WERI-Rb-1 (cell line): Measurements from ENCODE around the gene CFAP92.

Experiments used
- DNase-seq: peaks from one replicate; pipeline ENCODE4 v3.0.0-alpha.2; 2020
- H3K27ac ChIP-seq: fragments of 250-450 bp; sonication (Bioruptor Pico); 2 replicates; pipeline ENCODE4 v1.5.1; 2020; ENCODE audit warnings: mild to moderate bottlenecking, moderate library complexity
- H3K27me3 ChIP-seq: fragments of 250-450 bp; sonication (Bioruptor Pico); 2 replicates; pipeline ENCODE4 v1.5.1; 2021; ENCODE audit warnings: mild to moderate bottlenecking, low read depth, moderate library complexity; ENCODE audit not compliant: insufficient read depth, severe bottlenecking
- H3K36me3 ChIP-seq: fragments of 250-450 bp; sonication (Bioruptor Pico); 2 replicates; pipeline ENCODE4 v1.5.1; 2020; ENCODE audit warnings: mild to moderate bottlenecking, moderate library complexity
- H3K4me3 ChIP-seq: 2 replicates; pipeline ENCODE4 v1.5.1; 2011; ENCODE audit warnings: low read depth, mild to moderate bottlenecking, control low read depth, low read length
- H3K9me3 ChIP-seq: fragments of 250-450 bp; sonication (Bioruptor Pico); 2 replicates; pipeline ENCODE4 v1.5.1; 2021; ENCODE audit warnings: mild to moderate bottlenecking, moderate library complexity; ENCODE audit not compliant: severe bottlenecking
- TF ChIP-seq, protein P1 (sequence below): IDR thresholded peaks from 2 replicates; pipeline ENCODE4 v1.5.1; 2011; ENCODE audit warnings: low read depth, mild to moderate bottlenecking, control low read depth, inconsistent platforms, low read length

The CFAP92 gene

DNA sequence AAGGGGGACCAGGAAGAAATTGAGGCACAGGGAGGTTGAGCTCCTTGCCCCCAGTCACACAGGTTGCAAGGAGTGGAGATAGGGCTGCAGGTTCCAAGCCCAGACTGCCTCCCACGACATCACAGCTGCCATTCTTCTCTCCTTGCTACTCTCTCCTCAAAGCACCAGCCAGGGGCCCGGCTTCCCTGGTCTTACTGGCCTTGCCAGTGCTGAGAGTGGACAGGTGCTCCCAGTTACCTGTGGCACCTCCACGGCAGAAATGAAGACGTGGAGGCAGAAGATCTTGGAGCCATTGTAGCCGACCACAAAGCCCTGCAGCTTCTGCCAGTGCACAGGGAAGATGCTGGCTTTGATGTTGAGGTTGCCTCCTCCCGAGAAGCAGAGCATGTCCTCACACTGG lies 132.4 kb downstream of the CFAP92 start:
- TF ChIP-seq, protein P1, sequence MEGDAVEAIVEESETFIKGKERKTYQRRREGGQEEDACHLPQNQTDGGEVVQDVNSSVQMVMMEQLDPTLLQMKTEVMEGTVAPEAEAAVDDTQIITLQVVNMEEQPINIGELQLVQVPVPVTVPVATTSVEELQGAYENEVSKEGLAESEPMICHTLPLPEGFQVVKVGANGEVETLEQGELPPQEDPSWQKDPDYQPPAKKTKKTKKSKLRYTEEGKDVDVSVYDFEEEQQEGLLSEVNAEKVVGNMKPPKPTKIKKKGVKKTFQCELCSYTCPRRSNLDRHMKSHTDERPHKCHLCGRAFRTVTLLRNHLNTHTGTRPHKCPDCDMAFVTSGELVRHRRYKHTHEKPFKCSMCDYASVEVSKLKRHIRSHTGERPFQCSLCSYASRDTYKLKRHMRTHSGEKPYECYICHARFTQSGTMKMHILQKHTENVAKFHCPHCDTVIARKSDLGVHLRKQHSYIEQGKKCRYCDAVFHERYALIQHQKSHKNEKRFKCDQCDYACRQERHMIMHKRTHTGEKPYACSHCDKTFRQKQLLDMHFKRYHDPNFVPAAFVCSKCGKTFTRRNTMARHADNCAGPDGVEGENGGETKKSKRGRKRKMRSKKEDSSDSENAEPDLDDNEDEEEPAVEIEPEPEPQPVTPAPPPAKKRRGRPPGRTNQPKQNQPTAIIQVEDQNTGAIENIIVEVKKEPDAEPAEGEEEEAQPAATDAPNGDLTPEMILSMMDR, result no peak
- Histone ChIP-seq H3K4me3 (no peak overlapping the region), H3K27me3 (no peaks in the 10 kb centered on the region), H3K27ac (no peak overlapping the region), H3K9me3 (peaks cover 20% of the 10 kb centered on the region), H3K36me3 (no peaks in the 10 kb centered on the region)
- no peak for DNase-seq
